H9 (cell line): ENCODE results near the gene PCNX3. TPM values are rescaled to one million over a fixed set of nuclear protein-coding genes. Genes with fewer than 3 reads are reported as not detected.

Experiments used
- DNase-seq: peaks from one replicate; pipeline ENCODE4 v3.0.0-alpha.2; 2017
- H2AFZ ChIP-seq: one replicate; pipeline ENCODE4 v1.6.1; 2013; ENCODE audit warnings: mild to moderate bottlenecking, low read length, control low read depth, moderate library complexity
- H2AK5ac ChIP-seq: 2 replicates; pipeline ENCODE4 v1.6.1; 2013; ENCODE audit warnings: low read length, control low read depth, mixed read lengths; ENCODE audit not compliant: insufficient read length
- H2BK120ac ChIP-seq: one replicate; pipeline ENCODE4 v1.6.1; 2013; ENCODE audit warnings: low read depth, mild to moderate bottlenecking, low read length, control low read depth, inconsistent platforms; ENCODE audit not compliant: poor library complexity, severe bottlenecking
- H2BK12ac ChIP-seq: 2 replicates; pipeline ENCODE4 v1.6.1; 2013; ENCODE audit warnings: low read length, control low read depth, mixed read lengths, low read depth; ENCODE audit not compliant: insufficient read length
- H2BK15ac ChIP-seq: 2 replicates; pipeline ENCODE4 v1.6.1; 2013; ENCODE audit warnings: low read depth, low read length, control low read depth
- H2BK20ac ChIP-seq: one replicate; pipeline ENCODE4 v1.6.1; 2013; ENCODE audit warnings: low read depth, mild to moderate bottlenecking, low read length, control low read depth, inconsistent platforms; ENCODE audit not compliant: poor library complexity, severe bottlenecking
- H2BK5ac ChIP-seq: 2 replicates; pipeline ENCODE4 v1.6.1; 2013; ENCODE audit warnings: low read length, control low read depth, mixed read lengths; ENCODE audit not compliant: insufficient read length
- H3K14ac ChIP-seq: 2 replicates; pipeline ENCODE4 v1.6.1; 2013; ENCODE audit warnings: low read length, control low read depth; ENCODE audit not compliant: insufficient read depth
- H3K18ac ChIP-seq: 2 replicates; pipeline ENCODE4 v1.6.1; 2013; ENCODE audit warnings: low read depth, mild to moderate bottlenecking, mixed read lengths, low read length, control low read depth; ENCODE audit not compliant: insufficient read length
- H3K23ac ChIP-seq: 2 replicates; pipeline ENCODE4 v1.6.1; 2013; ENCODE audit warnings: low read length, control low read depth, mixed read lengths, low read depth; ENCODE audit not compliant: insufficient read length
- H3K23me2 ChIP-seq: 2 replicates; pipeline ENCODE4 v1.6.1; 2013; ENCODE audit warnings: low read depth, mild to moderate bottlenecking, mixed read lengths, low read length, control low read depth; ENCODE audit not compliant: insufficient read length, poor library complexity, severe bottlenecking
- H3K27ac ChIP-seq: 2 replicates; pipeline ENCODE4 v1.5.1; 2013; ENCODE audit warnings: low read length, control low read depth, mixed read lengths, low read depth; ENCODE audit not compliant: insufficient read length
- H3K27me3 ChIP-seq: 2 replicates; pipeline ENCODE4 v1.6.1; 2013; ENCODE audit warnings: low read length, control low read depth, inconsistent platforms; ENCODE audit not compliant: insufficient read depth
- H3K4ac ChIP-seq: 2 replicates; pipeline ENCODE4 v1.6.1; 2013; ENCODE audit warnings: low read depth, mild to moderate bottlenecking, control low read depth, inconsistent platforms, low read length, moderate library complexity
- H3K4me1 ChIP-seq: 2 replicates; pipeline ENCODE4 v1.6.1; 2013; ENCODE audit warnings: low read length, control low read depth, inconsistent platforms; ENCODE audit not compliant: insufficient read depth
- H3K4me2 ChIP-seq: 2 replicates; pipeline ENCODE4 v1.6.1; 2013; ENCODE audit warnings: low read length, control low read depth, mixed read lengths; ENCODE audit not compliant: insufficient read length, insufficient read depth
- H3K56ac ChIP-seq: 2 replicates; pipeline ENCODE4 v1.6.1; 2013; ENCODE audit warnings: low read depth, mild to moderate bottlenecking, mixed read lengths, low read length, control low read depth; ENCODE audit not compliant: insufficient read length
- H3K79me1 ChIP-seq: 2 replicates; pipeline ENCODE4 v1.6.1; 2013; ENCODE audit warnings: low read depth, mild to moderate bottlenecking, moderate library complexity, low read length, control low read depth, inconsistent platforms; ENCODE audit not compliant: insufficient read depth, poor library complexity, severe bottlenecking
- H3K79me2 ChIP-seq: 2 replicates; pipeline ENCODE4 v1.6.1; 2013; ENCODE audit warnings: low read length, control low read depth, inconsistent platforms; ENCODE audit not compliant: insufficient read depth
- H3K9ac ChIP-seq: 2 replicates; pipeline ENCODE4 v1.6.1; 2013; ENCODE audit warnings: low read length, control low read depth, mixed read lengths; ENCODE audit not compliant: insufficient read length; ENCODE audit errors: extremely low read depth
- H3K9me3 ChIP-seq: one replicate; pipeline ENCODE4 v1.6.1; 2013; ENCODE audit warnings: low read depth, low read length, inconsistent platforms; ENCODE audit not compliant: control insufficient read depth
- H3T11ph ChIP-seq: one replicate; pipeline ENCODE4 v1.6.1; 2013; ENCODE audit warnings: mild to moderate bottlenecking, low read length, control low read depth, inconsistent platforms
- H4K20me1 ChIP-seq: one replicate; pipeline ENCODE4 v1.6.1; 2013; ENCODE audit not compliant: control insufficient read depth, insufficient read length, insufficient read depth
- H4K5ac ChIP-seq: 2 replicates; pipeline ENCODE4 v1.6.1; 2013; ENCODE audit warnings: low read depth, mild to moderate bottlenecking, mixed read lengths, low read length, control low read depth; ENCODE audit not compliant: insufficient read length
- H4K8ac ChIP-seq: replicated peaks from 2 replicates; pipeline ENCODE4 v1.6.1; 2013; ENCODE audit warnings: low read length, control low read depth, mixed read lengths, low read depth; ENCODE audit not compliant: insufficient read length
- H4K91ac ChIP-seq: 2 replicates; pipeline ENCODE4 v1.6.1; 2013; ENCODE audit warnings: low read depth, mild to moderate bottlenecking, moderate library complexity, mixed read lengths, low read length, control low read depth; ENCODE audit not compliant: insufficient read length
- H3K27ac Mint-ChIP-seq, 3 experiments: 2 replicates in 2 of 3; 3 replicates in 1 of 3; pipeline ENCODE4 v1.8.0; 2020 to 2021; ENCODE audit warnings: mixed read lengths in 3 of 3, mild to moderate bottlenecking in 1 of 3, moderate library complexity in 1 of 3
- H3K27me3 Mint-ChIP-seq: 2 replicates; pipeline ENCODE4 v1.8.0; 2021; ENCODE audit warnings: low read depth, mild to moderate bottlenecking, moderate library complexity, mixed read lengths
- H3K36me3 Mint-ChIP-seq, 3 experiments: 2 replicates in 2 of 3; 3 replicates in 1 of 3; pipeline ENCODE4 v1.8.0; 2020 to 2021; ENCODE audit warnings: low read depth in 3 of 3, mixed read lengths in 3 of 3; ENCODE audit not compliant: insufficient read depth in 1 of 3
- H3K4me1 Mint-ChIP-seq, 2 experiments: 2 replicates each; pipeline ENCODE4 v1.8.0; 2020; ENCODE audit warnings: mixed read lengths in 2 of 2
- H3K4me3 Mint-ChIP-seq, 2 experiments: 2 replicates in 1 of 2; 3 replicates in 1 of 2; pipeline ENCODE4 v1.8.0; 2020 to 2021; ENCODE audit warnings: mild to moderate bottlenecking in 2 of 2, mixed read lengths in 2 of 2, moderate library complexity in 1 of 2
- H3K9me3 Mint-ChIP-seq, 2 experiments: 2 replicates in 1 of 2; 3 replicates in 1 of 2; pipeline ENCODE4 v1.8.0; 2020; ENCODE audit warnings: mild to moderate bottlenecking in 2 of 2, mixed read lengths in 2 of 2, moderate library complexity in 1 of 2
- CTCF ChIP-seq: fragments of 200-600 bp; sonication (generic); conservative IDR thresholded peaks from 3 replicates; pipeline ENCODE4 v1.8.0; 2021; ENCODE audit warnings: antibody characterized with exemption, mild to moderate bottlenecking
- WGBS: extraction: QIAGEN DNeasy Blood & Tissue Kit; methylation state at CpG from one replicate; pipeline ENCODE4 v1.1.7; 2013; ENCODE audit warnings: missing lambda C conversion rate, low lambda C conversion rate, mixed read lengths; ENCODE audit not compliant: insufficient read length; ENCODE audit errors: extremely low coverage; 5-methylcytosine and 5-hydroxymethylcytosine counted together
- total RNA-seq: library from RNA; stranded (reverse); gene quantifications from 2 replicates; pipeline ENCODE4 v1.2.1, GENCODE V29; 2021

Gene PCNX3
- total RNA-seq, 1 experiment from 2014 or later = 50.5 TPM

GRCh38 chr11:65662247-65662798 is 46.7 kb downstream of the PCNX3 start:
- no peak overlapping the region for H4K5ac ChIP-seq
- H2BK12ac ChIP-seq = no peak overlapping the region
- no peak overlapping the region for H4K8ac ChIP-seq
- no peak overlapping the region for H3K56ac ChIP-seq
- no peak overlapping the region for H2BK20ac ChIP-seq
- H3T11ph ChIP-seq = no peak overlapping the region
- no CpG with 5 or more reads among the region's 29 CpGs for WGBS
- Mint-ChIP-seq H3K36me3 (peaks cover 25 to 40% (median 37%) of the 10 kb centered on the region in 3 experiments; a peak in 6 of 7 replicates), H3K27ac (peak overlapping the region in 2 of 3 experiments; percentile 64 to 80; a peak in 3 of 7 replicates), H3K4me1 (peaks cover 4 to 6% of the 10 kb centered on the region in 2 experiments), H3K27me3 (no peaks in the 10 kb centered on the region), H3K4me3 (peak overlapping the region; percentile 81 to 89), H3K9me3 (no peaks in the 10 kb centered on the region)
- TF ChIP-seq CTCF = no peak
- peaks cover 13% of the 10 kb centered on the region for H3K23me2 ChIP-seq
- peak overlapping the region; percentile 88 for H3K4me2 ChIP-seq
- H2AFZ ChIP-seq = no peak overlapping the region
- H3K9ac ChIP-seq = peak overlapping the region; percentile 61
- H3K4me1 ChIP-seq = no peaks in the 10 kb centered on the region
- H3K9me3 ChIP-seq = no peaks in the 10 kb centered on the region
- H4K20me1 ChIP-seq = no peaks in the 10 kb centered on the region
- no peak overlapping the region for H2AK5ac ChIP-seq
- no peak overlapping the region for H3K4ac ChIP-seq
- no peak overlapping the region for H4K91ac ChIP-seq
- H3K27me3 ChIP-seq = no peaks in the 10 kb centered on the region
- peak overlapping the region; percentile 27 for H3K18ac ChIP-seq
- no peak for DNase-seq
- H3K79me1 ChIP-seq = peaks cover 3% of the 10 kb centered on the region
- no peak overlapping the region for H2BK15ac ChIP-seq
- no peak overlapping the region for H2BK120ac ChIP-seq
- no peak overlapping the region for H2BK5ac ChIP-seq
- H3K14ac ChIP-seq = no peak overlapping the region; the same call in 1 of the 2 replicates
- no peak overlapping the region for H3K27ac ChIP-seq
- H3K79me2 ChIP-seq = no peaks in the 10 kb centered on the region
- H3K23ac ChIP-seq = no peak overlapping the region
